DOHH2 (cell line): Measurements from ENCODE around the gene LNP1.

ENCODE experiments used
- H3F3A ChIP-seq: fragments of 200-600 bp; sonication (generic), shearing (Covaris generic); 2 replicates; pipeline ENCODE4 v1.6.0; 2016; ENCODE audit warnings: antibody characterized with exemption, mild to moderate bottlenecking; ENCODE audit not compliant: control insufficient read depth, insufficient read depth
- H3K27ac ChIP-seq: fragments of 200-600 bp; sonication (generic); 2 replicates; pipeline ENCODE4 v1.5.1; 2014; ENCODE audit warnings: low read depth, mild to moderate bottlenecking, low read length, moderate library complexity
- H3K27me3 ChIP-seq: fragments of 200-600 bp; sonication (generic); 2 replicates; pipeline ENCODE4 v1.6.1; 2014; ENCODE audit warnings: mild to moderate bottlenecking, low read length, mixed read lengths; ENCODE audit not compliant: control insufficient read depth
- H3K36me3 ChIP-seq: fragments of 200-600 bp; sonication (generic); 2 replicates; pipeline ENCODE4 v1.6.1; 2014; ENCODE audit warnings: mild to moderate bottlenecking, low read length, moderate library complexity, mixed read lengths; ENCODE audit not compliant: control insufficient read depth
- H3K4me1 ChIP-seq: fragments of 200-600 bp; sonication (generic); 2 replicates; pipeline ENCODE4 v1.6.1; 2014; ENCODE audit warnings: mild to moderate bottlenecking, low read length, mixed read lengths; ENCODE audit not compliant: control insufficient read depth
- H3K4me2 ChIP-seq: fragments of 200-600 bp; sonication (generic); 2 replicates; pipeline ENCODE4 v1.6.0; 2014; ENCODE audit warnings: mild to moderate bottlenecking, low read length, moderate library complexity
- H3K4me3 ChIP-seq: fragments of 200-600 bp; sonication (generic); 2 replicates; pipeline ENCODE4 v1.5.1; 2014; ENCODE audit warnings: mild to moderate bottlenecking, low read length, mixed read lengths
- H3K79me2 ChIP-seq: fragments of 200-600 bp; sonication (generic); 2 replicates; pipeline ENCODE4 v1.6.1; 2014; ENCODE audit warnings: mild to moderate bottlenecking, low read length, mixed read lengths; ENCODE audit not compliant: control insufficient read depth
- H3K9me2 ChIP-seq: fragments of 200-600 bp; sonication (generic); replicated peaks from 2 replicates; pipeline ENCODE4 v1.6.1; 2014; ENCODE audit warnings: mild to moderate bottlenecking, low read length, mixed read lengths; ENCODE audit not compliant: control insufficient read depth
- H3K9me3 ChIP-seq: fragments of 200-600 bp; sonication (generic); 2 replicates; pipeline ENCODE4 v1.6.1; 2014; ENCODE audit warnings: antibody characterized with exemption, low read length, mixed read lengths; ENCODE audit not compliant: control insufficient read depth, insufficient read depth
- H4K20me1 ChIP-seq: fragments of 200-600 bp; sonication (generic); 2 replicates; pipeline ENCODE4 v1.6.0; 2014; ENCODE audit warnings: low read depth, mild to moderate bottlenecking, antibody characterized with exemption, low read length, moderate library complexity; ENCODE audit not compliant: control insufficient read depth, insufficient read depth
- CTCF ChIP-seq: fragments of 200-600 bp; sonication (generic); IDR thresholded peaks from one replicate; pipeline ENCODE4 v1.5.1; 2014; ENCODE audit warnings: antibody characterized with exemption, mild to moderate bottlenecking, low read depth, low read length; ENCODE audit not compliant: poor library complexity, severe bottlenecking
- EZH2phosphoT487 ChIP-seq: fragments of 200-600 bp; sonication (generic); IDR thresholded peaks from 2 replicates; pipeline ENCODE4 v1.6.1; 2017; ENCODE audit warnings: borderline replicate concordance, mild to moderate bottlenecking, antibody characterized with exemption, low read length, moderate library complexity, mixed read lengths

LNP1 gene

GRCh38 chr3:100454677-100455076 lies 53.3 kb downstream of the LNP1 start:
- TF ChIP-seq EZH2phosphoT487: no peak
- TF ChIP-seq CTCF: no peak
- H4K20me1 ChIP-seq: no peaks in the 10 kb centered on the region
- no peaks in the 10 kb centered on the region for H3F3A ChIP-seq
- no peaks in the 10 kb centered on the region for H3K27me3 ChIP-seq
- no peaks in the 10 kb centered on the region for H3K36me3 ChIP-seq
- no peak overlapping the region for H3K27ac ChIP-seq
- no peak overlapping the region for H3K4me2 ChIP-seq
- no peaks in the 10 kb centered on the region for H3K9me2 ChIP-seq
- H3K79me2 ChIP-seq: no peaks in the 10 kb centered on the region
- H3K4me1 ChIP-seq: no peaks in the 10 kb centered on the region
- no peaks in the 10 kb centered on the region for H3K9me3 ChIP-seq
- H3K4me3 ChIP-seq: no peak overlapping the region

- no peak overlapping the region for H3K27ac ChIP-seq
- H3K9me2 ChIP-seq: no peaks in the 10 kb centered on the region
- H3K4me3 ChIP-seq: no peak overlapping the region
- no peaks in the 10 kb centered on the region for H3K27me3 ChIP-seq
- H3F3A ChIP-seq: no peaks in the 10 kb centered on the region
- no peaks in the 10 kb centered on the region for H3K4me1 ChIP-seq
- H3K79me2 ChIP-seq: no peaks in the 10 kb centered on the region
- H3K4me2 ChIP-seq: no peak overlapping the region
- TF ChIP-seq CTCF: no peak
- no peak for TF ChIP-seq EZH2phosphoT487
- H3K36me3 ChIP-seq: no peaks in the 10 kb centered on the region
- H4K20me1 ChIP-seq: no peaks in the 10 kb centered on the region
- H3K9me3 ChIP-seq: no peaks in the 10 kb centered on the region
Measured at GRCh38 chr3:100455841-100456550, 54.7 kb downstream of the LNP1 start.

GRCh38 chr3:100456745-100457144 lies 55.4 kb downstream of the LNP1 start:
- H3K79me2 ChIP-seq: no peaks in the 10 kb centered on the region
- TF ChIP-seq CTCF (no peak), EZH2phosphoT487 (no peak)
- no peaks in the 10 kb centered on the region for H3K9me3 ChIP-seq
- 0 out of 2 replicates have a peak, but pooled peaks cover 3% of the 10 kb centered on the region for H3K27me3 ChIP-seq
- no peaks in the 10 kb centered on the region for H3K4me1 ChIP-seq
- H3K9me2 ChIP-seq: no peaks in the 10 kb centered on the region
- no peak overlapping the region for H3K4me3 ChIP-seq
- no peaks in the 10 kb centered on the region for H4K20me1 ChIP-seq
- H3K27ac ChIP-seq: no peak overlapping the region
- H3K4me2 ChIP-seq: no peak overlapping the region
- no peaks in the 10 kb centered on the region for H3F3A ChIP-seq
- H3K36me3 ChIP-seq: no peaks in the 10 kb centered on the region
